ENCODE results near the gene FKBP5.

Gene FKBP5

GRCh38 chr6:35561113-35561512, 127.6 kb downstream of the FKBP5 start:
- no peak for DNase-seq (ENCODE audit: low read depth in 1 of 2, low spot score in 1 of 2)
- Histone ChIP-seq H3K27me3 (ENCODE audit: insufficient read depth, poor library complexity, severe bottlenecking) (peaks cover 3% of the 10 kb centered on the region), H3K4me3 (replicated peaks; ENCODE audit: insufficient read depth, low read length) (no peak overlapping the region), H3K27ac (replicated peaks) (no peak overlapping the region)
- TF ChIP-seq CTCF (IDR thresholded peaks at IDR 0.05; ENCODE audit: insufficient read depth, low read length), result no peak
- TF ChIP-seq GABPA (IDR thresholded peaks at IDR 0.05; ENCODE audit: low read depth), result no peak
- no peak for TF ChIP-seq POLR2AphosphoS5 (IDR thresholded peaks at IDR 0.05; ENCODE audit: low read depth)
- TF ChIP-seq SPI1 (IDR thresholded peaks at IDR 0.05; ENCODE audit: borderline replicate concordance, low read depth), result no peak
- TF ChIP-seq, protein P1, sequence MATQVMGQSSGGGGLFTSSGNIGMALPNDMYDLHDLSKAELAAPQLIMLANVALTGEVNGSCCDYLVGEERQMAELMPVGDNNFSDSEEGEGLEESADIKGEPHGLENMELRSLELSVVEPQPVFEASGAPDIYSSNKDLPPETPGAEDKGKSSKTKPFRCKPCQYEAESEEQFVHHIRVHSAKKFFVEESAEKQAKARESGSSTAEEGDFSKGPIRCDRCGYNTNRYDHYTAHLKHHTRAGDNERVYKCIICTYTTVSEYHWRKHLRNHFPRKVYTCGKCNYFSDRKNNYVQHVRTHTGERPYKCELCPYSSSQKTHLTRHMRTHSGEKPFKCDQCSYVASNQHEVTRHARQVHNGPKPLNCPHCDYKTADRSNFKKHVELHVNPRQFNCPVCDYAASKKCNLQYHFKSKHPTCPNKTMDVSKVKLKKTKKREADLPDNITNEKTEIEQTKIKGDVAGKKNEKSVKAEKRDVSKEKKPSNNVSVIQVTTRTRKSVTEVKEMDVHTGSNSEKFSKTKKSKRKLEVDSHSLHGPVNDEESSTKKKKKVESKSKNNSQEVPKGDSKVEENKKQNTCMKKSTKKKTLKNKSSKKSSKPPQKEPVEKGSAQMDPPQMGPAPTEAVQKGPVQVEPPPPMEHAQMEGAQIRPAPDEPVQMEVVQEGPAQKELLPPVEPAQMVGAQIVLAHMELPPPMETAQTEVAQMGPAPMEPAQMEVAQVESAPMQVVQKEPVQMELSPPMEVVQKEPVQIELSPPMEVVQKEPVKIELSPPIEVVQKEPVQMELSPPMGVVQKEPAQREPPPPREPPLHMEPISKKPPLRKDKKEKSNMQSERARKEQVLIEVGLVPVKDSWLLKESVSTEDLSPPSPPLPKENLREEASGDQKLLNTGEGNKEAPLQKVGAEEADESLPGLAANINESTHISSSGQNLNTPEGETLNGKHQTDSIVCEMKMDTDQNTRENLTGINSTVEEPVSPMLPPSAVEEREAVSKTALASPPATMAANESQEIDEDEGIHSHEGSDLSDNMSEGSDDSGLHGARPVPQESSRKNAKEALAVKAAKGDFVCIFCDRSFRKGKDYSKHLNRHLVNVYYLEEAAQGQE (IDR thresholded peaks at IDR 0.05; ENCODE audit: insufficient replicate concordance, low read depth), result no peak

GRCh38 chr6:35558571-35558970, 130.1 kb downstream of the FKBP5 start:
- H3K4me3 ChIP-seq (replicated peaks; ENCODE audit: insufficient read depth, low read length), result no peak overlapping the region
- no peak overlapping the region for H3K27ac ChIP-seq (replicated peaks)
- no peak for DNase-seq (ENCODE audit: low read depth in 1 of 2, low spot score in 1 of 2)
- no peak for TF ChIP-seq POLR2AphosphoS5 (IDR thresholded peaks at IDR 0.05; ENCODE audit: low read depth)
- no peak for TF ChIP-seq GABPA (IDR thresholded peaks at IDR 0.05; ENCODE audit: low read depth)
- TF ChIP-seq SPI1 (IDR thresholded peaks at IDR 0.05; ENCODE audit: borderline replicate concordance, low read depth), result no peak
- TF ChIP-seq, protein P1 (IDR thresholded peaks at IDR 0.05; ENCODE audit: insufficient replicate concordance, low read depth), result no peak
- no peak for TF ChIP-seq CTCF (IDR thresholded peaks at IDR 0.05; ENCODE audit: insufficient read depth, low read length)
- no peaks in the 10 kb centered on the region for H3K27me3 ChIP-seq (ENCODE audit: insufficient read depth, poor library complexity, severe bottlenecking)

DNA sequence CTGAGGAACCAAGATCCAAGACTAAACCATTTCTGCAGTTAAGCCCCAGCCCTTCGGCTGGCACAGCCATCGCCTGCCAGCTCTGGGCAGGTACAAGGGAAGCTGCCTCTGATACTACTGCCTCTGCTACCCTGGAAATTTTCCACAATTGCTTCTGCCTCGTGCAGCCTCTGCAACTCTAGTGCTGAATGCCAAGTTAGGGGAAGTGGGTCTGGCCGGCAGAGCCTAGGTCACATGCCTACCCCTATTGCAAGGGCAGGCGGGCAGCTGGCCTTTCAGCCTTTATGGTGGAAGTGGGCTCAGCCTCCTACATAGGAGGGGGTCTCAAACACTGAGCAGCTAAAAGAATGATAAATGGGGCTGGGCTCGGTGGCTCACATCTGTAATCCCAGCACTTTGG, 131.5 kb downstream of the FKBP5 start:
- no peaks in the 10 kb centered on the region for H3K27me3 ChIP-seq (ENCODE audit: insufficient read depth, poor library complexity, severe bottlenecking)
- peak in 1 of 2 experiments; percentile 44 for DNase-seq (ENCODE audit: low read depth in 1 of 2, low spot score in 1 of 2)
- no peak overlapping the region for H3K4me3 ChIP-seq (replicated peaks; ENCODE audit: insufficient read depth, low read length)
- TF ChIP-seq SPI1 (IDR thresholded peaks at IDR 0.05; ENCODE audit: borderline replicate concordance, low read depth) (peak; percentile 61; the same call in 1 of the 2 replicates), POLR2AphosphoS5 (IDR thresholded peaks at IDR 0.05; ENCODE audit: low read depth) (no peak)
- H3K27ac ChIP-seq (replicated peaks), result no peak overlapping the region

DNA sequence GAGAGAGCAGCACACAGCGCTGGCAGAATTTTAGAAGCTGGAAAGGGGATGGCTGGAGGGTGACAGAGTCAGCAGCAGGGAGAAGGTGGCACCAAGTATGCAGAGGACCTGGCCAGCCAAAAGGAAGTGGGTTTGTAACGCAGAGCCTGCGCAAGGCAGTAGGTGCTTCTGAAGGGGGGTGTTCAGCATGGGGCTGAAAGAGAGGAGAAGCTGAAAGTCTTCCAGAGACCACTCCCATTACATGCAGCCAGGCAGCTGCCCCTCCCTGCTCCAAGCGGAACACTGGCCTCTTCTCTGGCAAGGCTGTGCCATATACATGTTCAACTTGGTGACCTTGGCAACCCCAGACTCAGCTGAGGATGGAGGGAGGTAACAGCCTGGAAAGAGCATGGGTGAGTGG, 133.9 kb downstream of the FKBP5 start:
- no peak overlapping the region for H3K27ac ChIP-seq (replicated peaks)
- TF ChIP-seq POLR2AphosphoS5 (IDR thresholded peaks at IDR 0.05; ENCODE audit: low read depth) (no peak), SPI1 (IDR thresholded peaks at IDR 0.05; ENCODE audit: borderline replicate concordance, low read depth) (no peak), CTCF (IDR thresholded peaks at IDR 0.05; ENCODE audit: insufficient read depth, low read length) (no peak), GABPA (IDR thresholded peaks at IDR 0.05; ENCODE audit: low read depth) (no peak)
- TF ChIP-seq, protein P1 (IDR thresholded peaks at IDR 0.05; ENCODE audit: insufficient replicate concordance, low read depth), result no peak
- H3K27me3 ChIP-seq (ENCODE audit: insufficient read depth, poor library complexity, severe bottlenecking), result no peaks in the 10 kb centered on the region
- DNase-seq (ENCODE audit: low read depth in 1 of 2, low spot score in 1 of 2), result no peak
- no peak overlapping the region for H3K4me3 ChIP-seq (replicated peaks; ENCODE audit: insufficient read depth, low read length)
